GM06990 (cell line): Measurements from ENCODE around the gene INSM1.

Experiments
- DNase-seq: peaks from one replicate; pipeline ENCODE4 v3.0.0-alpha.2; 2011; ENCODE audit not compliant: insufficient read length; ENCODE audit errors: extremely low read depth
- H3K27me3 ChIP-seq: replicated peaks from 2 replicates; pipeline ENCODE4 v1.6.0; 2011; ENCODE audit warnings: low read length; ENCODE audit not compliant: control insufficient read depth, insufficient read depth
- H3K36me3 ChIP-seq: 2 replicates; pipeline ENCODE4 v1.5.1; 2011; ENCODE audit warnings: low read length; ENCODE audit not compliant: control insufficient read depth, insufficient read depth
- H3K4me3 ChIP-seq: replicated peaks from 2 replicates; pipeline ENCODE4 v1.5.1; 2011; ENCODE audit warnings: low read depth, mild to moderate bottlenecking, control low read depth, low read length
- TF ChIP-seq, protein P1 (sequence below): IDR thresholded peaks from 2 replicates; pipeline ENCODE4 v1.5.1; 2011; ENCODE audit warnings: low read length, control low read depth, mild to moderate bottlenecking, inconsistent platforms; ENCODE audit not compliant: insufficient read depth, poor library complexity, severe bottlenecking

The INSM1 gene

DNA sequence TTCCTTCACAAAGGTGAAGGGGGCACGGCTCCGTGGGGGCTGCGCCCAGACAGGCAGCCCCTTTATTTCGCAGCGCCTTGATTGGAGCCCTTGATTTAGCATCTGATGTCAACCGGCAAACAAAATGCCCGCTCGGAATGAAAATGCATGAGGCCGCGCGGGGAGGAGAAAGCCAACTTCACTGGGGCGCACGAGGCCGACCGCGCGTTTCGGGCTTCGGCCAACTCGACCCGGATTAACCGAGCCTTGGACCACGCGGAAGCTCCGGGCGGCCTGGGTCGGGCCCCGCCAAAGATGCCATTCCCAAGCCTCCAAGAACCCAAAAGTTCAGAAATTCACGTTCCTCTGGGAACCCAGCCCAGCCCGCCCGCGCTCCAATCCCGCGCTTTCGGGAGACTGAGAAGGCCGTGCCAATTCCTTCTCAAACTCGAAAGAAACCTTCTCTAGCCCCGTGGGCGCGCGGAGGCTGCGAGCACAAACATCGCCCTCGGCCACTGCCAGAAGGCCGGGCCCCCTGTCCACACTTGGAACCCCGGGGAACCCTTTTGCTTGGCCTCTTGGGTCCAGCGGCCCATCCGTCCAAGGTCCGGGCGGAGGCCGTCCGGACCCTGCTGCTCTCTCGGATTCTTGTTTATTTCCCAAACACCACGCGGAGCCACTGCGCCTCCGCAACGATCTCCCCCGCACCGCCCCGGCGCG, 879 bp upstream of the INSM1 start:
- Histone ChIP-seq H3K4me3 (no peak overlapping the region), H3K36me3 (no peaks in the 10 kb centered on the region), H3K27me3 (no peaks in the 10 kb centered on the region; the same call in none of the 2 replicates)
- peak; percentile 28 for DNase-seq
- TF ChIP-seq, protein P1, sequence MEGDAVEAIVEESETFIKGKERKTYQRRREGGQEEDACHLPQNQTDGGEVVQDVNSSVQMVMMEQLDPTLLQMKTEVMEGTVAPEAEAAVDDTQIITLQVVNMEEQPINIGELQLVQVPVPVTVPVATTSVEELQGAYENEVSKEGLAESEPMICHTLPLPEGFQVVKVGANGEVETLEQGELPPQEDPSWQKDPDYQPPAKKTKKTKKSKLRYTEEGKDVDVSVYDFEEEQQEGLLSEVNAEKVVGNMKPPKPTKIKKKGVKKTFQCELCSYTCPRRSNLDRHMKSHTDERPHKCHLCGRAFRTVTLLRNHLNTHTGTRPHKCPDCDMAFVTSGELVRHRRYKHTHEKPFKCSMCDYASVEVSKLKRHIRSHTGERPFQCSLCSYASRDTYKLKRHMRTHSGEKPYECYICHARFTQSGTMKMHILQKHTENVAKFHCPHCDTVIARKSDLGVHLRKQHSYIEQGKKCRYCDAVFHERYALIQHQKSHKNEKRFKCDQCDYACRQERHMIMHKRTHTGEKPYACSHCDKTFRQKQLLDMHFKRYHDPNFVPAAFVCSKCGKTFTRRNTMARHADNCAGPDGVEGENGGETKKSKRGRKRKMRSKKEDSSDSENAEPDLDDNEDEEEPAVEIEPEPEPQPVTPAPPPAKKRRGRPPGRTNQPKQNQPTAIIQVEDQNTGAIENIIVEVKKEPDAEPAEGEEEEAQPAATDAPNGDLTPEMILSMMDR: no peak

DNA sequence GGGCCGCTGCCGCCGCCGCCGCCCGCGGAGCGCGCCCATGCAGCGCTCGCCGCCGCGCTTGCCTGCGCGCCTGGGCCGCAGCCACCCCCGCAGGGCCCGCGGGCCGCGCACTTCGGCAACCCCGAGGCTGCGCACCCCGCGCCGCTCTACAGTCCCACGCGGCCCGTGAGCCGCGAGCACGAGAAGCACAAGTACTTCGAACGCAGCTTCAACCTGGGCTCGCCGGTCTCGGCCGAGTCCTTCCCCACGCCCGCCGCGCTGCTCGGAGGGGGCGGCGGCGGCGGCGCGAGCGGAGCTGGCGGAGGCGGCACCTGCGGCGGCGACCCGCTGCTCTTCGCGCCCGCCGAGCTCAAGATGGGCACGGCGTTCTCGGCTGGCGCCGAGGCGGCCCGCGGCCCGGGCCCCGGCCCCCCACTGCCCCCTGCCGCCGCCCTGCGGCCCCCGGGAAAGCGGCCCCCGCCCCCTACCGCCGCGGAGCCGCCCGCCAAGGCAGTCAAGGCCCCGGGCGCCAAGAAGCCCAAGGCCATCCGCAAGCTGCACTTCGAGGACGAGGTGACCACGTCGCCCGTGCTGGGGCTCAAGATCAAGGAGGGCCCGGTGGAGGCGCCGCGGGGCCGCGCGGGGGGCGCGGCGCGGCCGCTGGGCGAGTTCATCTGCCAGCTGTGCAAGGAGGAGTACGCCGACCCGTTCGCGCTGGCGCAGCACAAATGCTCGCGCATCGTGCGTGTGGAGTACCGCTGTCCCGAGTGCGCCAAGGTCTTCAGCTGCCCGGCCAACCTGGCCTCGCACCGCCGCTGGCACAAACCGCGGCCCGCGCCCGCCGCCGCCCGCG, 730 bp downstream of the INSM1 start:
- H3K4me3 ChIP-seq: no peak overlapping the region; the same call in 1 of the 2 replicates
- TF ChIP-seq, protein P1: no peak
- H3K27me3 ChIP-seq: peaks cover 4% of the 10 kb centered on the region
- peak; percentile 50 for DNase-seq
- H3K36me3 ChIP-seq: no peaks in the 10 kb centered on the region

DNA sequence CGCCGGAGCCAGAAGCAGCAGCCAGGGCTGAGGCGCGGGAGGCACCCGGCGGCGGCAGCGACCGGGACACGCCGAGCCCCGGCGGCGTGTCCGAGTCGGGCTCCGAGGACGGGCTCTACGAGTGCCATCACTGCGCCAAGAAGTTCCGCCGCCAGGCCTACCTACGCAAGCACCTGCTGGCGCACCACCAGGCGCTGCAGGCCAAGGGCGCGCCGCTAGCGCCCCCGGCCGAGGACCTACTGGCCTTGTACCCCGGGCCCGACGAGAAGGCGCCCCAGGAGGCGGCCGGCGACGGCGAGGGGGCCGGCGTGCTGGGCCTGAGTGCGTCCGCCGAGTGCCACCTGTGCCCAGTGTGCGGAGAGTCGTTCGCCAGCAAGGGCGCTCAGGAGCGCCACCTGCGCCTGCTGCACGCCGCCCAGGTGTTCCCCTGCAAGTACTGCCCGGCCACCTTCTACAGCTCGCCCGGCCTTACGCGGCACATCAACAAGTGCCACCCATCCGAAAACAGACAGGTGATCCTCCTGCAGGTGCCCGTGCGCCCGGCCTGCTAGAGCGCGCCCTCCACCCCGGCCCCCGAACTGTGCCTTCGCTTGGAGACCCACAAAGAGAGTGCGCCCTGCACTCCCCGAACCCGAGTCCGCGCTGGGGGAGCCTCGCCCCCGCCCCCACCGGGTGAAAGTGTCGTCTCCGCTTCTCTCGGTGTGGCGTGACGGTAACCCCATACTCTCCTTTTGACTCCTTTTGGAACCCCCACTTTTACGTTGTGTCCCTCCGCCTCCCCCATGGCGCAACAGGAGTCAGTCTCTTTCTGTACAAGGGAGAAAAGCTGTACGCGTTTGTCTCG, 1.6 kb downstream of the INSM1 start:
- H3K36me3 ChIP-seq: no peaks in the 10 kb centered on the region
- H3K27me3 ChIP-seq: peaks cover 4% of the 10 kb centered on the region
- TF ChIP-seq, protein P1: peak; percentile 37
- peak; percentile 67 for DNase-seq
- no peak overlapping the region; the same call in 1 of the 2 replicates for H3K4me3 ChIP-seq

GRCh38 chr20:20370094-20370575, 2.2 kb downstream of the INSM1 start:
- peaks cover 4% of the 10 kb centered on the region for H3K27me3 ChIP-seq
- no peak for DNase-seq
- TF ChIP-seq, protein P1: no peak
- H3K36me3 ChIP-seq: no peaks in the 10 kb centered on the region
- no peak overlapping the region for H3K4me3 ChIP-seq

DNA sequence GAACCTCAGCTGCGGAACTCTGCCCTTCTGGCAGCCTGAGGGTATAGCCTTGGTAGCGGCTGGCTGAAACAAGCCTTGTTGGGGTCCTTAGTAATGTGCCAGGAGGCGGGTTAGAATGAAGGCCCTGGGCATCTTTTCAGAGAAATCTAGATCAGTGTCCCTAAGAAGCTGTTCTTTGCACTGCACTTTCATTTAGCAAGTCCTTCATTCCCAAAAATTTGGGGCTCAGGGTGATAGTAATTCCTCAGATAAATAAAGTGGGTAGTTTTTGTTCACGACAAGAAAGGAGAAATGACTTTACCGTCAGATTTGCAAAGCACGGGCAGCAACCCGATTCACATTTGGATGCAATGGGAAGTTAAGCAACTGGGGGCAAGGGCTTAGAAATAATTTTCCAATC, 3.2 kb downstream of the INSM1 start:
- TF ChIP-seq, protein P1: no peak
- no peak overlapping the region for H3K4me3 ChIP-seq
- H3K27me3 ChIP-seq: peaks cover 4% of the 10 kb centered on the region
- DNase-seq: no peak
- no peaks in the 10 kb centered on the region for H3K36me3 ChIP-seq
